Nephron (organoid): Measurements from ENCODE around the gene ZNF638.

Experiments used
- H3K27ac Mint-ChIP-seq, 3 experiments: 2 replicates each; pipeline ENCODE4 v1.8.0; 2020; ENCODE audit warnings: mixed read lengths in 3 of 3, mild to moderate bottlenecking in 2 of 3, moderate library complexity in 1 of 3
- H3K27me3 Mint-ChIP-seq: 2 replicates; pipeline ENCODE4 v1.8.0; 2021; ENCODE audit warnings: low read depth, mild to moderate bottlenecking, moderate library complexity, mixed read lengths
- H3K36me3 Mint-ChIP-seq: 2 replicates; pipeline ENCODE4 v1.8.0; 2020; ENCODE audit warnings: low read depth, mixed read lengths
- H3K4me1 Mint-ChIP-seq: 2 replicates; pipeline ENCODE4 v1.8.0; 2020; ENCODE audit warnings: mixed read lengths
- H3K4me3 Mint-ChIP-seq, 3 experiments: 2 replicates each; pipeline ENCODE4 v1.8.0; 2020; ENCODE audit warnings: mild to moderate bottlenecking in 3 of 3, mixed read lengths in 3 of 3, moderate library complexity in 2 of 3
- H3K9me3 Mint-ChIP-seq: 2 replicates; pipeline ENCODE4 v1.8.0; 2020; ENCODE audit warnings: mixed read lengths
- CTCF ChIP-seq, 3 experiments: fragments of 200-600 bp; sonication (generic); IDR thresholded peaks; one replicate each; pipeline ENCODE4 v1.5.0; 2021; ENCODE audit warnings: antibody characterized with exemption in 3 of 3; ENCODE audit not compliant: unreplicated experiment in 3 of 3

ZNF638 gene

GRCh38 chr2:71473346-71474031 is 141.9 kb downstream of the ZNF638 start:
- peaks cover 4% of the 10 kb centered on the region for H3K9me3 Mint-ChIP-seq
- H3K27ac Mint-ChIP-seq, result peak overlapping the region in 1 of 3 experiments; percentile 21
- no peaks in the 10 kb centered on the region for H3K36me3 Mint-ChIP-seq
- peaks cover 33% of the 10 kb centered on the region for H3K4me1 Mint-ChIP-seq
- no peak for TF ChIP-seq CTCF (IDR thresholded peaks at IDR 0.05; ENCODE audit: unreplicated experiment in 3 of 3)
- peaks cover 22% of the 10 kb centered on the region for H3K27me3 Mint-ChIP-seq
- no peak overlapping the region for H3K4me3 Mint-ChIP-seq

- Mint-ChIP-seq H3K27me3 (peaks cover 14% of the 10 kb centered on the region), H3K4me1 (peaks cover 26% of the 10 kb centered on the region), H3K27ac (no peak overlapping the region), H3K9me3 (peaks cover 6% of the 10 kb centered on the region), H3K36me3 (no peaks in the 10 kb centered on the region), H3K4me3 (no peak overlapping the region)
- TF ChIP-seq CTCF (IDR thresholded peaks at IDR 0.05; ENCODE audit: unreplicated experiment in 3 of 3), result no peak
Observed at GRCh38 chr2:71474116-71474743, 142.6 kb downstream of the ZNF638 start.

GRCh38 chr2:71474744-71475397 is 143.3 kb downstream of the ZNF638 start:
- peaks cover 11% of the 10 kb centered on the region for H3K9me3 Mint-ChIP-seq
- no peak overlapping the region for H3K4me3 Mint-ChIP-seq
- no peaks in the 10 kb centered on the region for H3K36me3 Mint-ChIP-seq
- H3K27me3 Mint-ChIP-seq, result peaks cover 9% of the 10 kb centered on the region
- TF ChIP-seq CTCF (IDR thresholded peaks at IDR 0.05; ENCODE audit: unreplicated experiment in 3 of 3), result no peak
- H3K27ac Mint-ChIP-seq, result no peak overlapping the region
- peaks cover 19% of the 10 kb centered on the region for H3K4me1 Mint-ChIP-seq

- H3K27ac Mint-ChIP-seq, result no peak overlapping the region
- H3K4me3 Mint-ChIP-seq, result no peak overlapping the region
- no peak for TF ChIP-seq CTCF (IDR thresholded peaks at IDR 0.05; ENCODE audit: unreplicated experiment in 3 of 3)
- no peaks in the 10 kb centered on the region for H3K36me3 Mint-ChIP-seq
- peaks cover 12% of the 10 kb centered on the region for H3K9me3 Mint-ChIP-seq
- H3K27me3 Mint-ChIP-seq, result peaks cover 5% of the 10 kb centered on the region
- peaks cover 16% of the 10 kb centered on the region for H3K4me1 Mint-ChIP-seq
Observed at GRCh38 chr2:71476495-71476894, 144.9 kb downstream of the ZNF638 start.

GRCh38 chr2:71477231-71477691 is 145.7 kb downstream of the ZNF638 start:
- peaks cover 12% of the 10 kb centered on the region for H3K9me3 Mint-ChIP-seq
- H3K4me1 Mint-ChIP-seq, result peaks cover 16% of the 10 kb centered on the region
- H3K27ac Mint-ChIP-seq, result no peak overlapping the region
- no peaks in the 10 kb centered on the region for H3K36me3 Mint-ChIP-seq
- H3K4me3 Mint-ChIP-seq, result no peak overlapping the region
- H3K27me3 Mint-ChIP-seq, result peaks cover 6% of the 10 kb centered on the region
- TF ChIP-seq CTCF (IDR thresholded peaks at IDR 0.05; ENCODE audit: unreplicated experiment in 3 of 3), result no peak
